Panc1 (cell line): Measurements from ENCODE around the gene AFG1L.
"Not testable (repeated sequence)": the region's sequence is repeated elsewhere in the genome, so short reads cannot be mapped to it uniquely, and the experiment has no call there.

Source experiments
- POLR2AphosphoS5 ChIP-seq: IDR thresholded peaks from 2 replicates; pipeline ENCODE4 v1.6.1; 2012; ENCODE audit warnings: mild to moderate bottlenecking, low read depth, low read length, moderate library complexity
- TCF7L2 ChIP-seq: IDR thresholded peaks from 2 replicates; pipeline ENCODE4 v1.6.1; 2011; ENCODE audit warnings: mild to moderate bottlenecking, low read depth, low read length, inconsistent platforms
- TF ChIP-seq, protein P1 (sequence below): fragments of 450-650 bp; IDR thresholded peaks from 2 replicates; pipeline ENCODE4 v1.5.1; 2017; ENCODE audit warnings: mild to moderate bottlenecking
- TF ChIP-seq, protein P2 (sequence below), 2 experiments: IDR thresholded peaks; 2 replicates each; pipeline ENCODE4 v1.6.1; 2011 to 2012; ENCODE audit warnings: low read depth in 2 of 2, control low read depth in 1 of 2, low read length in 1 of 2, mild to moderate bottlenecking in 1 of 2, moderate library complexity in 1 of 2; ENCODE audit not compliant: insufficient read depth in 1 of 2

DNA sequence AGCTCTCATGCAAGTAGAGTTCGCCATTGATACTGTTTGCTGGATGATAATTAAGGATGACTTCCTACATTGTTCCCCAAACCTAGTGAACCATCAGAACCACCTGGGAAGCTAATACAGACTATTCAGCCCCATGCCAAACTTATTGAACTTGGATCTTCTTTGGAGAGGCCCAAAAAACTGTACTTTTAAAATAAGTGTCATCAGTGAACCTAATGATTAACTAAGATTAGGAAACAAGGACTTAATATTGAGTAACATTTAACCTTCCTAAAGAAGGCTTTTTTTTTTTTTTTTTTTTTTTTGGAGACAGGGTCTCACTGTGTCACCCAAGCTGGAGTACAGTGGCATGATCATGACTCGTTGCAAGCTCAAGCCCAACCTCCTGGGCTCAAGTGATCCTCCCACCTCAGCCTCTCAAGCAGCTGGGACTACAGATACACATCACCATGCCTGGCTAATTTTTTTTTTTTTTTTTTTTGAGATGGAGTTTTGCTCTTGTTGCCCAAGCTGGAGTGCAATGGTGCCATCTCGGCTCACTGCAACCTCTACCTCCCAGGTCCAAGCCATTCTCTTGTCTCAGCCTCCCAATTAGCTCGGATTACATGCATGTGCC lies 241.2 kb downstream of the AFG1L start:
- TF ChIP-seq, protein P1, sequence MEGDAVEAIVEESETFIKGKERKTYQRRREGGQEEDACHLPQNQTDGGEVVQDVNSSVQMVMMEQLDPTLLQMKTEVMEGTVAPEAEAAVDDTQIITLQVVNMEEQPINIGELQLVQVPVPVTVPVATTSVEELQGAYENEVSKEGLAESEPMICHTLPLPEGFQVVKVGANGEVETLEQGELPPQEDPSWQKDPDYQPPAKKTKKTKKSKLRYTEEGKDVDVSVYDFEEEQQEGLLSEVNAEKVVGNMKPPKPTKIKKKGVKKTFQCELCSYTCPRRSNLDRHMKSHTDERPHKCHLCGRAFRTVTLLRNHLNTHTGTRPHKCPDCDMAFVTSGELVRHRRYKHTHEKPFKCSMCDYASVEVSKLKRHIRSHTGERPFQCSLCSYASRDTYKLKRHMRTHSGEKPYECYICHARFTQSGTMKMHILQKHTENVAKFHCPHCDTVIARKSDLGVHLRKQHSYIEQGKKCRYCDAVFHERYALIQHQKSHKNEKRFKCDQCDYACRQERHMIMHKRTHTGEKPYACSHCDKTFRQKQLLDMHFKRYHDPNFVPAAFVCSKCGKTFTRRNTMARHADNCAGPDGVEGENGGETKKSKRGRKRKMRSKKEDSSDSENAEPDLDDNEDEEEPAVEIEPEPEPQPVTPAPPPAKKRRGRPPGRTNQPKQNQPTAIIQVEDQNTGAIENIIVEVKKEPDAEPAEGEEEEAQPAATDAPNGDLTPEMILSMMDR, result not testable (repeated sequence)
- TF ChIP-seq, protein P2, sequence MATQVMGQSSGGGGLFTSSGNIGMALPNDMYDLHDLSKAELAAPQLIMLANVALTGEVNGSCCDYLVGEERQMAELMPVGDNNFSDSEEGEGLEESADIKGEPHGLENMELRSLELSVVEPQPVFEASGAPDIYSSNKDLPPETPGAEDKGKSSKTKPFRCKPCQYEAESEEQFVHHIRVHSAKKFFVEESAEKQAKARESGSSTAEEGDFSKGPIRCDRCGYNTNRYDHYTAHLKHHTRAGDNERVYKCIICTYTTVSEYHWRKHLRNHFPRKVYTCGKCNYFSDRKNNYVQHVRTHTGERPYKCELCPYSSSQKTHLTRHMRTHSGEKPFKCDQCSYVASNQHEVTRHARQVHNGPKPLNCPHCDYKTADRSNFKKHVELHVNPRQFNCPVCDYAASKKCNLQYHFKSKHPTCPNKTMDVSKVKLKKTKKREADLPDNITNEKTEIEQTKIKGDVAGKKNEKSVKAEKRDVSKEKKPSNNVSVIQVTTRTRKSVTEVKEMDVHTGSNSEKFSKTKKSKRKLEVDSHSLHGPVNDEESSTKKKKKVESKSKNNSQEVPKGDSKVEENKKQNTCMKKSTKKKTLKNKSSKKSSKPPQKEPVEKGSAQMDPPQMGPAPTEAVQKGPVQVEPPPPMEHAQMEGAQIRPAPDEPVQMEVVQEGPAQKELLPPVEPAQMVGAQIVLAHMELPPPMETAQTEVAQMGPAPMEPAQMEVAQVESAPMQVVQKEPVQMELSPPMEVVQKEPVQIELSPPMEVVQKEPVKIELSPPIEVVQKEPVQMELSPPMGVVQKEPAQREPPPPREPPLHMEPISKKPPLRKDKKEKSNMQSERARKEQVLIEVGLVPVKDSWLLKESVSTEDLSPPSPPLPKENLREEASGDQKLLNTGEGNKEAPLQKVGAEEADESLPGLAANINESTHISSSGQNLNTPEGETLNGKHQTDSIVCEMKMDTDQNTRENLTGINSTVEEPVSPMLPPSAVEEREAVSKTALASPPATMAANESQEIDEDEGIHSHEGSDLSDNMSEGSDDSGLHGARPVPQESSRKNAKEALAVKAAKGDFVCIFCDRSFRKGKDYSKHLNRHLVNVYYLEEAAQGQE (IDR thresholded peaks at IDR 0.05; ENCODE audit: insufficient read depth in 1 of 2, low read depth in 2 of 2, low read length in 1 of 2), result not testable (repeated sequence)
- TF ChIP-seq POLR2AphosphoS5, TCF7L2: not testable (repeated sequence)
